ENCODE results near the gene BDKRB2.

GRCh38 chr14:96160913-96161310 is 43.7 kb upstream of the BDKRB2 start:
- TF ChIP-seq CTCF (IDR thresholded peaks at IDR 0.05) = no peak
- no peak for TF ChIP-seq POLR2A (IDR thresholded peaks at IDR 0.05)

Measured in adrenal gland (tissue), 5 donors.